Mammary epithelial cell (primary cell): Measurements from ENCODE around the gene CMSS1.

Experiments used
- CTCF ChIP-seq, 2 donors: IDR thresholded peaks in 1 of 2; conservative IDR thresholded peaks in 1 of 2; 2 replicates each; pipeline ENCODE4 v1.5.1; 2011 to 2012; ENCODE audit warnings: inconsistent platforms in 2 of 2, low read length in 2 of 2, mild to moderate bottlenecking in 2 of 2, control low read depth in 1 of 2, low read depth in 1 of 2; ENCODE audit not compliant: insufficient read depth in 1 of 2; ENCODE audit errors: extremely low read depth in 1 of 2
- EZH2 ChIP-seq: IDR thresholded peaks from 2 replicates; pipeline ENCODE4 v1.6.1; 2012; ENCODE audit warnings: low read length, inconsistent platforms, borderline replicate concordance

DNA sequence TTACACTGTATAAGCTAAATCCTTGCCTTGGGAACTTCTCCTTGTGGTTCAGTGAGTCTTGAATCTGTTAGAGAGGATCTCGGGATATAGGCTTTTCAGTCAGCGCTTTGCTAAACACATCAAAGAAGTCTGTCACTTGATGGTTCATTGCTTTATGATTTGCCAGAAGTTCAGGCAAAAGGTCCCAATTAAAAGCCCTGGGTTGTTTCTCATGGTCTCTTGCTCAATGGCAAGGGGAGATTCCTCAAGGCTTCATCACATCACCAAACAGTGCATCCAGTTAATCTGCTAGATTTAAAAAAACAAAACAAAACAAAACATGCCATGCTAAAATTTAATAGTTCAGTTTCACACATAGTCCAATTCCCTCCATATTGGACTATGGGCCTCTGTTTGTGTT lies 181.9 kb downstream of the CMSS1 start:
- TF ChIP-seq EZH2 (no peak), CTCF (conservative IDR thresholded peaks at IDR 0.05 in 1 of 2, IDR thresholded peaks at IDR 0.05 in 1 of 2; ENCODE audit: extremely low read depth in 1 of 2, insufficient read depth in 1 of 2, low read depth in 1 of 2, low read length in 2 of 2) (no peak)
